Astrocyte (in vitro differentiated cells and primary cell): ENCODE data around the gene CHST9. TPM values are rescaled to one million over a fixed set of nuclear protein-coding genes. Genes with fewer than 3 reads are reported as not detected.

ENCODE experiments used
- DNase-seq: peaks from one replicate; pipeline ENCODE4 v3.0.0-alpha.2; 2010; ENCODE audit warnings: low read depth
- FAIRE-seq: peaks from 2 replicates; lab custom pipeline; 2011; peaks lifted over from hg19 to GRCh38; lab: Jason Lieb, UNC
- H2AFZ ChIP-seq: 2 replicates; pipeline ENCODE4 v1.6.0; 2012; ENCODE audit warnings: low read depth, low read length, inconsistent platforms
- H3K27ac ChIP-seq: 2 replicates; pipeline ENCODE4 v1.5.1; 2011; ENCODE audit warnings: low read depth, low read length, inconsistent platforms
- H3K27me3 ChIP-seq: 2 replicates; pipeline ENCODE4 v1.6.0; 2011; ENCODE audit warnings: low read length, inconsistent platforms; ENCODE audit not compliant: insufficient read depth
- H3K36me3 ChIP-seq: 2 replicates; pipeline ENCODE4 v1.5.1; 2011; ENCODE audit warnings: low read length, inconsistent platforms; ENCODE audit not compliant: insufficient read depth
- H3K4me1 ChIP-seq: 2 replicates; pipeline ENCODE4 v1.5.1; 2011; ENCODE audit warnings: low read length, inconsistent platforms; ENCODE audit not compliant: insufficient read depth
- H3K4me2 ChIP-seq: 2 replicates; pipeline ENCODE4 v1.6.0; 2012; ENCODE audit warnings: low read length, inconsistent platforms
- H3K4me3 ChIP-seq: 2 replicates; pipeline ENCODE4 v1.5.1; 2011; ENCODE audit warnings: low read depth, mild to moderate bottlenecking, low read length, inconsistent platforms; ENCODE audit not compliant: insufficient read depth
- H3K79me2 ChIP-seq: 2 replicates; pipeline ENCODE4 v1.6.0; 2012; ENCODE audit warnings: mild to moderate bottlenecking, low read length, inconsistent platforms; ENCODE audit not compliant: insufficient read depth
- H3K9ac ChIP-seq: 2 replicates; pipeline ENCODE4 v1.6.0; 2012; ENCODE audit warnings: mild to moderate bottlenecking, low read length, inconsistent platforms
- H3K9me3 ChIP-seq: 2 replicates; pipeline ENCODE4 v1.5.1; 2012; ENCODE audit warnings: low read depth, mild to moderate bottlenecking, low read length, inconsistent platforms; ENCODE audit not compliant: insufficient read depth
- H4K20me1 ChIP-seq: 2 replicates; pipeline ENCODE4 v1.6.0; 2012; ENCODE audit warnings: low read length, inconsistent platforms; ENCODE audit not compliant: insufficient read depth
- H3K27ac Mint-ChIP-seq: one replicate; pipeline ENCODE4 v1.8.0; 2021; ENCODE audit warnings: mild to moderate bottlenecking, mixed read lengths; ENCODE audit not compliant: unreplicated experiment
- H3K27me3 Mint-ChIP-seq: one replicate; pipeline ENCODE4 v1.8.0; 2021; ENCODE audit warnings: low read depth, mixed read lengths; ENCODE audit not compliant: unreplicated experiment
- H3K36me3 Mint-ChIP-seq: one replicate; pipeline ENCODE4 v1.8.0; 2021; ENCODE audit warnings: low read depth, mixed read lengths; ENCODE audit not compliant: unreplicated experiment
- H3K4me1 Mint-ChIP-seq: one replicate; pipeline ENCODE4 v1.8.0; 2021; ENCODE audit warnings: low read depth, mixed read lengths; ENCODE audit not compliant: unreplicated experiment
- H3K4me3 Mint-ChIP-seq: one replicate; pipeline ENCODE4 v1.8.0; 2021; ENCODE audit warnings: mild to moderate bottlenecking, moderate library complexity, mixed read lengths; ENCODE audit not compliant: unreplicated experiment
- H3K9me3 Mint-ChIP-seq: one replicate; pipeline ENCODE4 v1.8.0; 2021; ENCODE audit warnings: mild to moderate bottlenecking, mixed read lengths; ENCODE audit not compliant: unreplicated experiment
- CTCF ChIP-seq: IDR thresholded peaks from 2 replicates; pipeline ENCODE4 v1.5.1; 2011; ENCODE audit warnings: low read depth, mild to moderate bottlenecking, inconsistent platforms, low read length, moderate library complexity; ENCODE audit not compliant: insufficient read depth
- EZH2 ChIP-seq: IDR thresholded peaks from 2 replicates; pipeline ENCODE4 v1.6.1; 2012; ENCODE audit warnings: mild to moderate bottlenecking, low read length, inconsistent platforms; ENCODE audit not compliant: insufficient read depth
- total RNA-seq: library from RNA; stranded (reverse); gene quantifications from 2 replicates; pipeline ENCODE4 v1.2.1, GENCODE V29; 2021

Gene CHST9
- total RNA-seq, 1 donor from 2014 or later: 1.3 TPM

- TF ChIP-seq CTCF (no peak), EZH2 (no peak)
- Histone ChIP-seq H3K36me3 (no peaks in the 10 kb centered on the region), H3K9ac (no peak overlapping the region), H3K27me3 (no peaks in the 10 kb centered on the region), H3K27ac (no peak overlapping the region), H3K79me2 (no peaks in the 10 kb centered on the region), H4K20me1 (no peaks in the 10 kb centered on the region), H3K4me3 (no peak overlapping the region), H3K4me1 (no peaks in the 10 kb centered on the region), H2AFZ (no peak overlapping the region), H3K9me3 (no peaks in the 10 kb centered on the region), H3K4me2 (no peak overlapping the region)
- DNase-seq (no peak), FAIRE-seq (no peak)
- no peaks in the 10 kb centered on the region for H3K9me3 Mint-ChIP-seq
- no peak overlapping the region for H3K27ac Mint-ChIP-seq
- no peaks in the 10 kb centered on the region for H3K27me3 Mint-ChIP-seq
- no peaks in the 10 kb centered on the region for H3K36me3 Mint-ChIP-seq
- no peak overlapping the region for H3K4me3 Mint-ChIP-seq
- no peaks in the 10 kb centered on the region for H3K4me1 Mint-ChIP-seq
Observed at GRCh38 chr18:27110319-27110718, 74.8 kb downstream of the CHST9 start.

- no peak overlapping the region for H3K4me3 ChIP-seq
- H3K9ac ChIP-seq: no peak overlapping the region
- no peak overlapping the region for H3K27ac ChIP-seq
- H2AFZ ChIP-seq: no peak overlapping the region
- no peaks in the 10 kb centered on the region for H3K79me2 ChIP-seq
- H3K27ac Mint-ChIP-seq: no peak overlapping the region
- H3K9me3 Mint-ChIP-seq: no peaks in the 10 kb centered on the region
- H3K4me3 Mint-ChIP-seq: no peak overlapping the region
- no peaks in the 10 kb centered on the region for H3K4me1 ChIP-seq
- H3K36me3 Mint-ChIP-seq: no peaks in the 10 kb centered on the region
- H3K27me3 Mint-ChIP-seq: no peaks in the 10 kb centered on the region
- FAIRE-seq (no peak), DNase-seq (no peak)
- no peaks in the 10 kb centered on the region for H3K27me3 ChIP-seq
- no peak for TF ChIP-seq EZH2
- no peak for TF ChIP-seq CTCF
- no peaks in the 10 kb centered on the region for H3K9me3 ChIP-seq
- no peaks in the 10 kb centered on the region for H4K20me1 ChIP-seq
- H3K4me1 Mint-ChIP-seq: no peaks in the 10 kb centered on the region
- H3K36me3 ChIP-seq: no peaks in the 10 kb centered on the region
- H3K4me2 ChIP-seq: no peak overlapping the region
Observed at GRCh38 chr18:27109451-27109850, 75.7 kb downstream of the CHST9 start.

- no peaks in the 10 kb centered on the region for H3K9me3 Mint-ChIP-seq
- H3K9me3 ChIP-seq: no peaks in the 10 kb centered on the region
- no peaks in the 10 kb centered on the region for H3K4me1 ChIP-seq
- no peaks in the 10 kb centered on the region for H3K79me2 ChIP-seq
- DNase-seq (no peak), FAIRE-seq (no peak)
- no peak overlapping the region for H3K27ac ChIP-seq
- no peak overlapping the region for H3K4me3 Mint-ChIP-seq
- no peak for TF ChIP-seq CTCF
- TF ChIP-seq EZH2: no peak
- no peaks in the 10 kb centered on the region for H3K36me3 ChIP-seq
- H3K4me3 ChIP-seq: no peak overlapping the region
- H3K36me3 Mint-ChIP-seq: no peaks in the 10 kb centered on the region
- H3K27me3 ChIP-seq: no peaks in the 10 kb centered on the region
- no peaks in the 10 kb centered on the region for H4K20me1 ChIP-seq
- no peak overlapping the region for H3K4me2 ChIP-seq
- no peak overlapping the region for H3K9ac ChIP-seq
- H2AFZ ChIP-seq: no peak overlapping the region
- no peak overlapping the region for H3K27ac Mint-ChIP-seq
- H3K4me1 Mint-ChIP-seq: no peaks in the 10 kb centered on the region
- no peaks in the 10 kb centered on the region for H3K27me3 Mint-ChIP-seq
Observed at GRCh38 chr18:27108842-27109241, 76.3 kb downstream of the CHST9 start.
